ENCODE measurements around the gene RPS26.

DNA sequence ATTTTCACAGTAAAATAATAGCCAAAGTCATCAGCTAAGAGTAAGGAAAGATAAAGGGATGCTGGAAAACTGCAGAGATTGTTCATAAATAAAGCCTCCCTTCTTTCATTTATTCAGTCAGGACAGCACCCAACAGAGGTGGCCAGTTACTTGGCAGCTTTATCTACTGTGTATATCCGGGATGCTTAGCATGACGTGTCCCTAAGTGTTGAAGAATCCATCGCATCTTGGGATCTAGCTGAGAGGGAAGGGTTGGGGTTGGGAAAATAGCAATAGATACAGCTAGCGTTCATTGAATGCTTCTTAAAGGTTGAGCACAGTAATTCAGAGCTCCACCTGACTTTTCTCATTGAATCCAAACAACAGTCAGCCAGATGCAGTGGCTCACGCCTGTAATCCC, 32.7 kb downstream of the RPS26 start:
- TF ChIP-seq, protein P1, sequence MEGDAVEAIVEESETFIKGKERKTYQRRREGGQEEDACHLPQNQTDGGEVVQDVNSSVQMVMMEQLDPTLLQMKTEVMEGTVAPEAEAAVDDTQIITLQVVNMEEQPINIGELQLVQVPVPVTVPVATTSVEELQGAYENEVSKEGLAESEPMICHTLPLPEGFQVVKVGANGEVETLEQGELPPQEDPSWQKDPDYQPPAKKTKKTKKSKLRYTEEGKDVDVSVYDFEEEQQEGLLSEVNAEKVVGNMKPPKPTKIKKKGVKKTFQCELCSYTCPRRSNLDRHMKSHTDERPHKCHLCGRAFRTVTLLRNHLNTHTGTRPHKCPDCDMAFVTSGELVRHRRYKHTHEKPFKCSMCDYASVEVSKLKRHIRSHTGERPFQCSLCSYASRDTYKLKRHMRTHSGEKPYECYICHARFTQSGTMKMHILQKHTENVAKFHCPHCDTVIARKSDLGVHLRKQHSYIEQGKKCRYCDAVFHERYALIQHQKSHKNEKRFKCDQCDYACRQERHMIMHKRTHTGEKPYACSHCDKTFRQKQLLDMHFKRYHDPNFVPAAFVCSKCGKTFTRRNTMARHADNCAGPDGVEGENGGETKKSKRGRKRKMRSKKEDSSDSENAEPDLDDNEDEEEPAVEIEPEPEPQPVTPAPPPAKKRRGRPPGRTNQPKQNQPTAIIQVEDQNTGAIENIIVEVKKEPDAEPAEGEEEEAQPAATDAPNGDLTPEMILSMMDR (IDR thresholded peaks at IDR 0.05; ENCODE audit: low read depth, low read length, poor library complexity, severe bottlenecking), result no peak
- TF ChIP-seq EZH2phosphoT487 (IDR thresholded peaks at IDR 0.05; ENCODE audit: borderline replicate concordance, low read length), result no peak

Data from DOHH2 (cell line).